Activated CD4-positive, alpha-beta T cell treated with anti-CD3 and anti-CD28 coated beads, Interleukin-2, amount 10 ng/mL, durations not matched to agents 24 days and 14 days (primary cell): ENCODE measurements around the gene P4HB. TPM values are rescaled to one million over a fixed set of nuclear protein-coding genes. Genes with fewer than 3 reads are reported as not detected.

ENCODE experiments used
- DNase-seq: peaks from one replicate; pipeline ENCODE4 v3.0.0; 2022
- H3K27ac Mint-ChIP-seq: one replicate; pipeline ENCODE4 v1.8.0; 2022; ENCODE audit warnings: mild to moderate bottlenecking, mixed read lengths
- H3K27me3 Mint-ChIP-seq: one replicate; pipeline ENCODE4 v1.8.0; 2022; ENCODE audit warnings: mixed read lengths
- H3K36me3 Mint-ChIP-seq: one replicate; pipeline ENCODE4 v1.8.0; 2022; ENCODE audit warnings: low read depth, mild to moderate bottlenecking, mixed read lengths
- H3K4me1 Mint-ChIP-seq: one replicate; pipeline ENCODE4 v1.8.0; 2021; ENCODE audit warnings: mixed read lengths
- H3K4me3 Mint-ChIP-seq: one replicate; pipeline ENCODE4 v1.8.0; 2022; ENCODE audit warnings: mild to moderate bottlenecking, moderate library complexity, mixed read lengths
- H3K9me3 Mint-ChIP-seq: one replicate; pipeline ENCODE4 v1.8.0; 2021; ENCODE audit warnings: mixed read lengths
- intact Hi-C: fragments of 100-400 bp; cut with micrococcal nuclease; formaldehyde crosslinking; loops from one replicate; pipeline ENCODE4 v1.15.1; 2023
- total RNA-seq: library from RNA; stranded (reverse); gene quantifications from 2 replicates; pipeline ENCODE4 v1.2.3, GENCODE V29; 2022

Gene P4HB
- total RNA-seq, 1 donor from 2014 or later: 458 TPM

DNA sequence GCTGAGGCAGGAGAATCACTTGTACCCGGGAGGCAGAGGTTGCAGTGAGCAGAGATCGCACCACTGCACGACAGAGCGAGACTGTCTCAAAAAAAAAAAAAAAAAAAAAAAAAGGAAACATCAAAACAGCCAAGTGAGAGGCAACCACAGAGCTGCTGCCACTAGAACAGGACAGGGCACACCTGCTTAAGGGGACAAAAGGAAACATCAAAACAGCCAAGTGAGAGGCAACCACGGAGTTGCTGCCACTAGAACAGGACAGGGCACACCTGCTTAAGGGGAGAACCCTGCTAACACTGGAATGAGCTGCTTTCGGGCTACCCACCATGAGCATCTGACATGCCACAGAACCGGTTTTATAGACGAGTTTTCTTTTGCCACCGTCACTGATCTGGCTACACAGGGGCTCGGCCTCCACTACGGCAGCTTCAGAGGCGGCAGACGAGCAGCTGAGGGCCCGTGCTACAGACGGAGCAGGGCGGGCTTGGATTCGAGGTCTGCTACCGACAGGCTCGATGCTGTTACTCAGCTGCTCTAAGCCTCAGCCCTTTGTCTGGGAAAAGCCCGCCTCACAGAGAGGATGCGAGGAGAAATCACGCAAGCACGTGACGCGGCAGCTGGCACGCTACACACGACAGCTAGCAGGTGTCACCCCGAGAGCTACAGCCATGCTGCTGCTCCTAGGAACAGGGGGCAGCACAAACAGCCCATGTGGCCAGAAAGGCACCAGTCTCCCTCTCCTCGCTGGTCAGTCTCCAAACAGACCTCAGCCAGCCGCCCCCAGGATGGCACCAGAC is 2.0 kb downstream of the P4HB start:
- no peaks in the 10 kb centered on the region for H3K27me3 Mint-ChIP-seq
- intact Hi-C loops: no loop called here
- H3K36me3 Mint-ChIP-seq: peaks cover 60% of the 10 kb centered on the region
- H3K27ac Mint-ChIP-seq: peak overlapping the region; percentile 56
- no peak for DNase-seq
- H3K4me1 Mint-ChIP-seq: peaks cover 36% of the 10 kb centered on the region
- no peaks in the 10 kb centered on the region for H3K9me3 Mint-ChIP-seq
- peak overlapping the region; percentile 92 for H3K4me3 Mint-ChIP-seq

- DNase-seq: peak; percentile 63
- intact Hi-C loops: no loop called here
- Mint-ChIP-seq H3K27me3 (no peaks in the 10 kb centered on the region), H3K9me3 (no peaks in the 10 kb centered on the region), H3K4me1 (peaks cover 29% of the 10 kb centered on the region), H3K36me3 (peaks cover 71% of the 10 kb centered on the region), H3K4me3 (no peak overlapping the region), H3K27ac (no peak overlapping the region)
Measured at GRCh38 chr17:81854974-81855774, 5.2 kb downstream of the P4HB start.

DNA sequence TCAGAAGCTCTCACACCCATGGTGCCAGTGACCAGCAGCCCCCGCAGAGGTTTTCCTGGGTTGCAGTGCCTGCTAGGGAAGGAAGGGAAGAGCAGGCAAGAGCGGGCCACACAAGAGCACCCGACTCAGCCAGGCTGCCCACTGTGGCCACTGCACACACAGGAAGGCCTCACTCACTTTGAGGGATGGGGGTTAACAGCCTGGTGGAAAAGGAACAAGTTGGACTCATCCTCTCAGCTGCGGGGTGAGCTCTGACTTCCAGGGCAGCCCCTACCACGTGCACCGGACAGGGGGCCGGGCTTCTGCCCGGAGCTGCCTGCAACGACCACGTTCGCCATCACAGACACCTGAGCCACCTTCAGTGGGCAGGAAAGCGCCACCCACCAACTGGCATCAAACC is 8.1 kb downstream of the P4HB start:
- Mint-ChIP-seq H3K27me3 (no peaks in the 10 kb centered on the region), H3K36me3 (peaks cover 54% of the 10 kb centered on the region), H3K4me1 (peaks cover 9% of the 10 kb centered on the region), H3K27ac (no peak overlapping the region), H3K9me3 (no peaks in the 10 kb centered on the region), H3K4me3 (no peak overlapping the region)
- no peak for DNase-seq
- intact Hi-C loops: no loop called here

GRCh38 chr17:81851423-81851822 is 8.9 kb downstream of the P4HB start:
- intact Hi-C loops: no loop called here
- no peaks in the 10 kb centered on the region for H3K27me3 Mint-ChIP-seq
- H3K27ac Mint-ChIP-seq: no peak overlapping the region
- no peaks in the 10 kb centered on the region for H3K9me3 Mint-ChIP-seq
- peaks cover 54% of the 10 kb centered on the region for H3K36me3 Mint-ChIP-seq
- H3K4me1 Mint-ChIP-seq: peaks cover 9% of the 10 kb centered on the region
- no peak for DNase-seq
- H3K4me3 Mint-ChIP-seq: no peak overlapping the region

DNA sequence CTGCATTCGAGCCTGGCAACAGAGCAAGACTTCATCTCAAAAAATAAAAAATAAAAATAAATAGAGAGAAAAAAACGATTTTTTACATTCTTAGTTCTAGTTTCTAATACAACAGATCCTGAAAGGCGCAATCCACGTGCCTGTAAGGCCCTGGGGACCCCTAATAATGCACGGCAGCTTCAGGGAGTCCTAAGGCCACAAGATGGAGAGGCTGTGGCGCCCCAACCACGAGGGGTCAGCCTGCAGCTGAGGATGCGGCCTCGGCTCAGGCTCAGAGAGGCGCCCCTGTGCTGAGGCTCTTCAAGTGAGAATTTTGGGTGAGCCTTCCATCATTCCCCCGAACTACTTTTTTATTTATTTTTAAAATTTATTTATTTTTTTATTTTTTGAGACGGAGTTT is 10.9 kb downstream of the P4HB start:
- Mint-ChIP-seq H3K27me3 (no peaks in the 10 kb centered on the region), H3K4me1 (peaks cover 5% of the 10 kb centered on the region), H3K36me3 (peaks cover 55% of the 10 kb centered on the region), H3K4me3 (no peak overlapping the region), H3K9me3 (no peaks in the 10 kb centered on the region), H3K27ac (no peak overlapping the region)
- intact Hi-C loops: no loop called here
- no peak for DNase-seq

DNA sequence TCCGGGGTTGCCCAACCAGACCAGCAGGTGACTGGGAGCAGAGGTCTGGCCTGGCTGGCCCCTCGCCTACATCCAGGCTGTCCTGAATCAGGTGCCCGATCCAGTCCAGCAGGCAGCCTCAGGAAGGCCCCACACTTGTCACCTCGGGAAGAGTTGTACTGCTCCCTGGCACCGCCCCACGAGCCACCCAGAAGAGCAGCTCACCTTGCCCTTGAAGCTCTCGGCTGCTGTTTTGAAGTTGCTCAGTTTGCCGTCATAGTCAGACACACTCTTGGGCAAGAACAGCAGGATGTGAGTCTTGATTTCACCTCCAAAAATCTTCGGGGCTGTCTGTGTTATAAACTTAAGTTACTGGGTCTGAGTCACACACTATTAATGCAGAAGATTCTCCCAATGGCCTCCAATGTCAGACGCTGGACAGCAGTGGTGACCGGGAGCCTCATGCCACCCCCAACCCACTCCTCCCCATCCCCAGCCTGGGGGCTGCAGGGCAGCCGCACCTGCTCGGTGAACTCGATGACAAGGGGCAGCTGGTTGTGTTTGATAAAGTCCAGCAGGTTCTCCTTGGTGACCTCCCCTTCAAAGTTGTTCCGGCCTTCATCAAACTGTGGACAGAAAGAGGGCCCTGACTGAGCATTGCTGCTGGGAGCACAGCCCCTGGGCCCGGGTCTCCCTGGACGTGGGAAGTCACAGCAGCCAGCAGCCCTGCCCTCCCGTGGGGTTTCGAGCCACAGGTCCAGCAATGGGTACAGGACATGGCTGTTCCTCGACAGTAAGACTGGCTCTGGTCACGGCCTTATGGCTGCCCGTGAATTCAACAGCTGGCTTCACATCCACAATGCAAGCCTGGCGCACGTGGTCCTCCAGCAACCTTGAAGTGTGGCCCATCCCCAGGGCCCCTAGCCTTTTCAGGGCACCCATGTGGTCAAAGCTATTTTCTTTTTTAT is 13.3 kb downstream of the P4HB start:
- Mint-ChIP-seq H3K27ac (no peak overlapping the region), H3K36me3 (peaks cover 45% of the 10 kb centered on the region), H3K27me3 (no peaks in the 10 kb centered on the region), H3K9me3 (no peaks in the 10 kb centered on the region), H3K4me1 (peaks cover 2% of the 10 kb centered on the region), H3K4me3 (no peak overlapping the region)
- DNase-seq: no peak
- intact Hi-C loops: no loop called here

DNA sequence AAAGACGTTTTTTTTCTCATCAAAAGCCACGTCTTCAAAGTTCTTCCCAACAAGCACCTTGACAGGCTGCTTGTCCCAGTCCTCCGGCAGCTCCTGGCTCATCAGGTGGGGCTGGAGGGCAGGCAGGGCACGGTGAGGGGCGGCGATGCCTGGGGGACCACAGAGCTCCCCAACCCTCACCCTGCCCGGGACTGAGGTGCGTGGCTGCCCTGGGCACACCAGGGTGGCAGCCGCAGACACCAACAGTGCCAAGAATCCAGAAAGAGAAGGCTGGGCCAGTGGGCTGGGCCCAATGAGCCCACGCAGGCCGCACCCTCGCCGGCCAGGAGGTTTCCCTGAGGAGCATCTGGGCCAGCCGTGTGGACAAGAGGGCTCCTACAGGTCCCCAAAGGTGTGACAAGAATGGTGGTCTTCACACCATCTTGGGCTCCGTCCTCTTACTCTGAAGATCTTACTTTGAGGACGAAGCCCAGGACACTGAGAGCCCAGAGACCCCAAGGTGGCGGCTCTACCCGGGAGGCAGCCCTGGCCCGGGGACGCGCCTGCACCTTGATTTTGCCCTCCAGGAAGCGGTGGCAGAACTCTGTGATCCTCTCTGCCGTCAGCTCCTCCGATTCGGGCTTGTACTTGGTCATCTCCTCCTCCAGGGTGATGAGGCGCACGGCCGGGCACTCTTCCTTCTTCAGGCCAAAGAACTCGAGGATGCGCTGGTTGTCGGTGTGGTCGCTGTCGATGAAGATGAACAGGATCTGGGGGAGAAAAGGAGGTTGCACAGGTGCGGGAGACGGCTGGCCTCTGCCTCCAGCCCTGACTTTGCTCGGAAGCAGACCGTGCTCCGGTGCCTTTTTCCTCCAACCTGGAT is 14.2 kb downstream of the P4HB start:
- Mint-ChIP-seq H3K36me3 (peaks cover 37% of the 10 kb centered on the region), H3K9me3 (no peaks in the 10 kb centered on the region)
- no peak for DNase-seq

GRCh38 chr17:81845361-81845760 is 15.0 kb downstream of the P4HB start:
- Mint-ChIP-seq H3K4me1 (no peaks in the 10 kb centered on the region), H3K27ac (no peak overlapping the region), H3K36me3 (peaks cover 32% of the 10 kb centered on the region), H3K9me3 (no peaks in the 10 kb centered on the region), H3K4me3 (no peak overlapping the region), H3K27me3 (no peaks in the 10 kb centered on the region)
- intact Hi-C loops: no loop called here
- no peak for DNase-seq

More for the DNA sequence above, 14.2 kb downstream of the P4HB start:
- H3K4me1 Mint-ChIP-seq: no peaks in the 10 kb centered on the region
- H3K27ac Mint-ChIP-seq: no peak overlapping the region
- H3K4me3 Mint-ChIP-seq: no peak overlapping the region
- H3K27me3 Mint-ChIP-seq: no peaks in the 10 kb centered on the region
- intact Hi-C loops: no loop called here

DNA sequence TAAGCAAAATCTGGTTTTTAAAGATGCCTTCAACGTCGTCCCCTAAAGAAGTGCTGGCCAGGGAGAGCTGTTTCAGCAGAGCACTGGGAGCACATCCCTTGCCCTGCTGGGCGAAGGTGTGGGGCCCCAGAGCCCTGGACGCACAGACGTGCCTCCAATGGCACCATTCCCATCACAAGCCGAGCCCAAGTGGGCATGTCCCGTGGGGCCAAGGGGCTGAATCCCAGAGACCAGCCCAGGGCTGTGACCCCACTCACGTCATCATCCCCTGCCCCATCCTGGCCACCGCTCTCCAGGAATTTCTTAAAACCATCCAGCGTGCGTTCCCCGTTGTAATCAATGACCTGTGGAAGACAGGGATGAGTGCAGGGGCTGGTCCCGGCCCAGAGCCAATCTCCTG is 15.4 kb downstream of the P4HB start:
- DNase-seq: no peak
- H3K4me3 Mint-ChIP-seq: no peak overlapping the region
- no peak overlapping the region for H3K27ac Mint-ChIP-seq
- peaks cover 32% of the 10 kb centered on the region for H3K36me3 Mint-ChIP-seq
- H3K9me3 Mint-ChIP-seq: no peaks in the 10 kb centered on the region
- H3K4me1 Mint-ChIP-seq: no peaks in the 10 kb centered on the region
- intact Hi-C loops: no loop called here
- H3K27me3 Mint-ChIP-seq: no peaks in the 10 kb centered on the region

GRCh38 chr17:81844327-81844851 is 15.9 kb downstream of the P4HB start:
- DNase-seq: no peak
- Mint-ChIP-seq H3K27me3 (no peaks in the 10 kb centered on the region), H3K4me3 (no peak overlapping the region), H3K36me3 (peaks cover 32% of the 10 kb centered on the region), H3K9me3 (no peaks in the 10 kb centered on the region), H3K4me1 (no peaks in the 10 kb centered on the region), H3K27ac (peak overlapping the region; percentile 41)
- intact Hi-C loops: no loop called here

- Mint-ChIP-seq H3K4me1 (no peaks in the 10 kb centered on the region), H3K36me3 (peaks cover 29% of the 10 kb centered on the region), H3K27ac (no peak overlapping the region), H3K4me3 (no peak overlapping the region), H3K27me3 (no peaks in the 10 kb centered on the region), H3K9me3 (no peaks in the 10 kb centered on the region)
- intact Hi-C loops: no loop called here
- DNase-seq: no peak
Measured at GRCh38 chr17:81843713-81844326, 16.5 kb downstream of the P4HB start.

- DNase-seq: no peak
- Mint-ChIP-seq H3K4me3 (no peak overlapping the region), H3K4me1 (no peaks in the 10 kb centered on the region), H3K36me3 (peaks cover 27% of the 10 kb centered on the region), H3K27ac (no peak overlapping the region), H3K27me3 (no peaks in the 10 kb centered on the region), H3K9me3 (no peaks in the 10 kb centered on the region)
- intact Hi-C loops: no loop called here
Measured at GRCh38 chr17:81842725-81843504, 17.4 kb downstream of the P4HB start.
